TTC549 (cell line): ENCODE results near the gene MS4A2.
"Not testable (repeated sequence)": the region's sequence is repeated elsewhere in the genome, so short reads cannot be mapped to it uniquely, and the experiment has no call there.

Source experiments
- FAIRE-seq: peaks from 2 replicates; lab custom pipeline; 2012; peaks lifted over from hg19 to GRCh38; lab: Jason Lieb, UNC

Gene MS4A2

GRCh38 chr11:60104471-60105115 lies 16.1 kb downstream of the MS4A2 start:
- not testable (repeated sequence) for FAIRE-seq

- FAIRE-seq, result not testable (repeated sequence)
These were observed 20.2 kb downstream of the MS4A2 start for GRCh38 chr11:60108631-60109030.

- no peak for FAIRE-seq
These were observed 23.3 kb downstream of the MS4A2 start for GRCh38 chr11:60111793-60112192.

- FAIRE-seq, result no peak
These were observed 28.7 kb downstream of the MS4A2 start for GRCh38 chr11:60116996-60117790.

GRCh38 chr11:60118338-60118737 lies 29.9 kb downstream of the MS4A2 start:
- FAIRE-seq, result no peak

GRCh38 chr11:60119710-60120109 lies 31.2 kb downstream of the MS4A2 start:
- no peak for FAIRE-seq

GRCh38 chr11:60121264-60121663 lies 32.8 kb downstream of the MS4A2 start:
- FAIRE-seq, result no peak

- FAIRE-seq, result no peak
These were observed 34.1 kb downstream of the MS4A2 start for GRCh38 chr11:60122414-60123036.

GRCh38 chr11:60124802-60125432 lies 36.5 kb downstream of the MS4A2 start:
- no peak for FAIRE-seq

- FAIRE-seq, result no peak
These were observed 37.6 kb downstream of the MS4A2 start for GRCh38 chr11:60125956-60126585.

GRCh38 chr11:60127311-60127811 lies 38.9 kb downstream of the MS4A2 start:
- no peak for FAIRE-seq

- FAIRE-seq, result no peak
These were observed 39.9 kb downstream of the MS4A2 start for GRCh38 chr11:60128376-60128775.

- not testable (repeated sequence) for FAIRE-seq
These were observed 40.4 kb downstream of the MS4A2 start for GRCh38 chr11:60128866-60129265.

GRCh38 chr11:60129853-60130252 lies 41.4 kb downstream of the MS4A2 start:
- no peak for FAIRE-seq

- no peak for FAIRE-seq
These were observed 42.0 kb downstream of the MS4A2 start for GRCh38 chr11:60130496-60130895.

- FAIRE-seq, result no peak
These were observed 43.4 kb downstream of the MS4A2 start for GRCh38 chr11:60131912-60132311.

GRCh38 chr11:60133917-60134316 lies 45.5 kb downstream of the MS4A2 start:
- FAIRE-seq, result no peak

GRCh38 chr11:60143768-60144167 lies 55.3 kb downstream of the MS4A2 start:
- no peak for FAIRE-seq

- no peak for FAIRE-seq
These were observed 57.2 kb downstream of the MS4A2 start for GRCh38 chr11:60145677-60146076.
